Stimulated activated CD4-positive, alpha-beta T cell treated with anti-CD3 and anti-CD28 coated beads, Interleukin-4, amount 100 ng/mL, for 24 hours (primary cell): ENCODE data around the gene PTPRC.

Experiments used
- DNase-seq: peaks from one replicate; pipeline ENCODE4 v3.0.0-alpha.2; 2020

Gene PTPRC

GRCh38 chr1:198771563-198772153 lies 132.8 kb downstream of the PTPRC start:
- no peak for DNase-seq

DNA sequence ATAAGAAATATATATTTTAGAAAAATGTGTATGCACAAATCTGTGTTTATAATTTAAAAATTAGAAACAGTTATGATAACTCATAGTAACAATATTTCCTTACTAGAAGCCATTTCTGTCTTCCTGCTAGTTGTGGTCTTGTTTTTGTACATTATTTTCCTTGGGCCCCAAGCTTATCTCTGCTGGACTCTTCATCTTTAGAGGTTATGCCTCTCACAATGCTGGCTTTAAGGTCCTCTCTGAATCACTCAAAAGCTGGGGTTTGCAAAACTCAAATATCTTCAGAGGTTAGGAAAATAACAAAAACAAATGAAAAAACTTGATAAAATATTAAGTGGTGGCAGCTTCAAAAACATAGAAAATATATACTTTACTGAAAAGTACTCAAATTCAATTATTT lies 133.8 kb downstream of the PTPRC start:
- no peak for DNase-seq

GRCh38 chr1:198773030-198773429 lies 134.2 kb downstream of the PTPRC start:
- DNase-seq = no peak

GRCh38 chr1:198773523-198773922 lies 134.7 kb downstream of the PTPRC start:
- DNase-seq = no peak

GRCh38 chr1:198774421-198774820 lies 135.6 kb downstream of the PTPRC start:
- no peak for DNase-seq

DNA sequence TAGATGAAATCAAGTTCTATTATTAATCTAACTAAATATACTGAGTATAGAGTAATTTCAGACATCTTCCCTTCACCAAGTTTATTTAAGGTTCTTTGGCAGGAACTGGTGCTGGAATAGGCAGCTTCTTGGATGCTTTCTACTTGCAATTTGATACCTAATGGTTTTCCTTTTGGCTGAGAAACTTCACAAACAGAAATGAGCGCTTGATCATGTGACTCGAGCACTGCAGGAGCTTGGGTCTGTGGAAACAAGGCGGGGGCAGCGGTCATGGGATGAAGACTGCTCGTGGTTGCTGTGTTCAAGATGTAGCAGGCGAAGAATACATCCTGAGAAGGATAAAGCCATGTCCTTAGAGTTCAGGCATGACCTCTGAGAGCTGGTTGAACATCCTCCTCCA lies 136.8 kb downstream of the PTPRC start:
- no peak for DNase-seq

- DNase-seq = no peak
These were observed 137.8 kb downstream of the PTPRC start for GRCh38 chr1:198776602-198777029.

DNA sequence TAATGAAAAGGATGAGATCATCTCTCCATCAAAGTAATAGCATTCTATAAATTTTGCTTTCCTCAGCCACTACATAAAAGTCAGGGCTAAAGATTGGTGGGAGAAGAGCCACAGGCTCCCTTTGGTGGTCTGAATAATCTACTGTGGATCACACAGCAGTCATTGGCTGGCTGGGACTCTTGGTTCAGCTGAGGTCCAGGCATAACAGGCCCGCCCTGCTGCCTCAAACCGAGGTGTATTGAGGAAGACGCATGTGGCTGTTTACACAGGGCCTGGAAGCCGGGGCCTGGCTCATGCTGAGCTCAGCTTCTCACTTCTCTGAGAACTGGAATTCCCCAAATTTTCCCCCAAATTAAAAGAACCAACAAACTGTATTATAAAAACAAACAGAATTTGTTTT lies 139.2 kb downstream of the PTPRC start:
- no peak for DNase-seq

DNA sequence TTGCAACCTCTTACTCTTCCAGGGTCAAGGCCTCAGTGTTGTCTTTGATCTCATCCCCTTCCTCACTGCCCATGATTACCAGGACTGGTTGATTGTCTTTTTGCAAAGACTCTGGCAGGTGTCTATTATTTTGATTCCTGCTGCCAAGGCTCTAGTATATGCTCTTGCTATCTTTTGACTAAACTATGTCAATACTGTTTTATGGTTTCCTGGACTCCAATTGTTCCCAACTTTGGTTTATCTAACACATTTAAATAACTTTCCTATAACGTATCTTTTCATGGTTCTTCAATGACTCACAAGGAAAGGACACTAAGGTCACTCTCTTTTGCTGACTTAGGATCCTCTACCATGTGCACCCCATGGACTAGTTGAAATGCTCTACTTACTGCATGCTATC lies 141.5 kb downstream of the PTPRC start:
- no peak for DNase-seq

DNA sequence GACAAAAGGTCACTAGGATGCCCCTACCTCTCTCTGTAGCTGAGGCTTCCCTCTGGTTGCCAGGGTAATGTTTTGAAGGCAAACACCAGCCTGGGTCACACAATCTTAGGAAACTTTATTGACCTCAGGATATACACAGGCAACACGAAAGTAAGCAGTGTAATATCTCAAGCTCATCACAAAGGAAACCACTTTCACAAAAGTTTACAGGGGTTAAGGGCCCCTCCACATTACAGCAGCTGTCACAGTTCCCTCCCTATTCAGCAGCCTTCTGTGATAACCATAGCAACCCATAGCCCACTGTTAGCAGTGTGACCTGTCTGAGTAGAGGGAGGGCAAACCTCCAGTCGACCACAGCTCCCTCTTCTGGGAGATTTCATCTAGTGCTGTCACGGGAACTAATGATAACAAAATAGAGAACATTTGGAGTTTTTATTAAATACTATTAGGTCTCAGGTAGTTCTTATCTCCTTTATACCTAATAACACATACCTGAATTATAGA lies 149.8 kb downstream of the PTPRC start:
- DNase-seq = peak; percentile 4

- no peak for DNase-seq
These were observed 154.9 kb downstream of the PTPRC start for GRCh38 chr1:198793714-198794113.

DNA sequence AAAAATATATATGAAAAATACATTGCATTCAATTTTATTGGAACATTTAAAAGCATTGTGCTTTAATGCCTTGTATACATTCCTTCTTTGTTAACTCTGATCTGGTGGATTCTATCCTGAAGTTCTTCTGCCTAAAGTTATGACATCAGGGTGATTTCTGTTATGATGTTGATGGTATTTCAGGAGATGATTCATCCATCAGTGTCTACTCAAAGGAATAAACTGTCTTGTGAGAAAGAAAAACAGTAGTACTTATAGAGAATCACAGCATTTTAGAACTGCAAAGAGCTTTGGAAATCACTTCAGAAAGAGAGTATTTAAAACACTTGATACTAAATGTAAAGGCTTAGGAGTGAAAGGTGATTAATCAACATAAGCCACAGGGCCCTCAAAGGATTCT lies 155.7 kb downstream of the PTPRC start:
- no peak for DNase-seq

GRCh38 chr1:198797656-198798055 lies 158.8 kb downstream of the PTPRC start:
- no peak for DNase-seq

- DNase-seq = no peak
These were observed 160.1 kb downstream of the PTPRC start for GRCh38 chr1:198798923-198799386.

- no peak for DNase-seq
These were observed 166.8 kb downstream of the PTPRC start for GRCh38 chr1:198805498-198806151.

GRCh38 chr1:198806861-198807260 lies 168.0 kb downstream of the PTPRC start:
- no peak for DNase-seq
